Keratinocyte (primary cell): ENCODE results near the gene FAP.

Experiments used
- CTCF ChIP-seq, 3 experiments: IDR thresholded peaks in 1 of 3; conservative IDR thresholded peaks in 1 of 3; optimal IDR thresholded peaks in 1 of 3; 2 replicates in 2 of 3; 3 replicates in 1 of 3; pipeline versions ENCODE3 to v1.5.1; 2011; ENCODE audit warnings: low read length in 3 of 3, mild to moderate bottlenecking in 3 of 3, moderate library complexity in 2 of 3, control low read depth in 1 of 3, inconsistent platforms in 1 of 3; ENCODE audit not compliant: insufficient read depth in 2 of 3; ENCODE audit errors: extremely low read depth in 1 of 3
- EZH2 ChIP-seq: IDR thresholded peaks from one replicate; pipeline ENCODE4 v1.6.1; 2012; ENCODE audit warnings: inconsistent platforms, mild to moderate bottlenecking, low read length, moderate library complexity

GRCh38 chr2:162127422-162127821 is 115.8 kb downstream of the FAP start:
- TF ChIP-seq CTCF (optimal IDR thresholded peaks at IDR 0.05 in 1 of 3, IDR thresholded peaks at IDR 0.05 in 1 of 3, conservative IDR thresholded peaks at IDR 0.05 in 1 of 3; ENCODE audit: extremely low read depth in 1 of 3, insufficient read depth in 2 of 3, low read length in 3 of 3) = no peak
- TF ChIP-seq EZH2 = no peak
